ENCODE measurements around the gene DSCAM. TPM values are rescaled to one million over a fixed set of nuclear protein-coding genes. Genes with fewer than 3 reads are reported as not detected.
"Not testable (repeated sequence)": the region's sequence is repeated elsewhere in the genome, so short reads cannot be mapped to it uniquely, and the experiment has no call there.

Gene DSCAM
- total RNA-seq (2014; rRNA removed; shearing (Covaris generic)) = not detected in 2 replicates

GRCh38 chr21:40846587-40847411, at the start of gene DSCAM:
DSCAM (minus strand) TSS chr21:40847158; CDS start chr21:40846661, 497 bp downstream.
- DNase-seq (ENCODE audit: low read depth) = no peak

GRCh38 chr21:40895697-40896096, 48.7 kb upstream of the DSCAM start:
- not testable (repeated sequence) for DNase-seq (ENCODE audit: low read depth)

- DNase-seq (ENCODE audit: low read depth) = no peak
Measured at GRCh38 chr21:40886931-40887330, 40.0 kb upstream of the DSCAM start.

GRCh38 chr21:40886006-40886405, 39.0 kb upstream of the DSCAM start:
- no peak for DNase-seq (ENCODE audit: low read depth)

- peak; percentile 9 for DNase-seq (ENCODE audit: low read depth)
Measured at GRCh38 chr21:40882192-40882915, 35.4 kb upstream of the DSCAM start.

GRCh38 chr21:40881767-40882166, 34.8 kb upstream of the DSCAM start:
- no peak for DNase-seq (ENCODE audit: low read depth)

GRCh38 chr21:40871099-40871498, 24.1 kb upstream of the DSCAM start:
- no peak for DNase-seq (ENCODE audit: low read depth)

GRCh38 chr21:40863839-40864238, 16.9 kb upstream of the DSCAM start:
- no peak for DNase-seq (ENCODE audit: low read depth)

- DNase-seq (ENCODE audit: low read depth) = no peak
Measured at GRCh38 chr21:40858517-40858916, 11.6 kb upstream of the DSCAM start.

- no peak for DNase-seq (ENCODE audit: low read depth)
Measured at GRCh38 chr21:40853956-40854688, 7.2 kb upstream of the DSCAM start.

- no peak for DNase-seq (ENCODE audit: low read depth)
Measured at GRCh38 chr21:40852563-40852962, 5.6 kb upstream of the DSCAM start.

- DNase-seq (ENCODE audit: low read depth) = no peak
Measured at GRCh38 chr21:40851749-40852148, 4.8 kb upstream of the DSCAM start.

- DNase-seq (ENCODE audit: low read depth) = no peak
Measured at GRCh38 chr21:40850071-40850470, 3.1 kb upstream of the DSCAM start.

GRCh38 chr21:40847951-40848350, 993 bp upstream of the DSCAM start:
- DNase-seq (ENCODE audit: low read depth) = no peak

GRCh38 chr21:40846103-40846502, 855 bp downstream of the DSCAM start:
- DNase-seq (ENCODE audit: low read depth) = no peak

- DNase-seq (ENCODE audit: low read depth) = peak; percentile 36
Measured at GRCh38 chr21:40845441-40845995, 1.4 kb downstream of the DSCAM start.

GRCh38 chr21:40844935-40845334, 2.0 kb downstream of the DSCAM start:
- no peak for DNase-seq (ENCODE audit: low read depth)

GRCh38 chr21:40842197-40842552, 4.8 kb downstream of the DSCAM start:
- DNase-seq (ENCODE audit: low read depth) = no peak

GRCh38 chr21:40841524-40842196, 5.3 kb downstream of the DSCAM start:
- peak; percentile 37 for DNase-seq (ENCODE audit: low read depth)

- DNase-seq (ENCODE audit: low read depth) = no peak
Measured at GRCh38 chr21:40840401-40841125, 6.4 kb downstream of the DSCAM start.

- DNase-seq (ENCODE audit: low read depth) = no peak
Measured at GRCh38 chr21:40839521-40839920, 7.4 kb downstream of the DSCAM start.
